Testis (tissue), 2 donors: ENCODE results near the gene BEGAIN.

Experiments
- POLR2A ChIP-seq: fragments of 450-650 bp; IDR thresholded peaks from one replicate; pipeline ENCODE4 v1.6.1; 2017; ENCODE audit warnings: antibody characterized with exemption, mild to moderate bottlenecking, moderate library complexity
- TF ChIP-seq, protein P1 (sequence below), 3 experiments: fragments of 450-650 bp in 2 of 3; fragments of 200-600 bp in 1 of 3; sonication (generic) in 1 of 3; IDR thresholded peaks; one replicate each; pipeline ENCODE4 v1.5.1; 2016 to 2019; ENCODE audit warnings: antibody characterized with exemption in 3 of 3, mild to moderate bottlenecking in 2 of 3, moderate library complexity in 1 of 3

DNA sequence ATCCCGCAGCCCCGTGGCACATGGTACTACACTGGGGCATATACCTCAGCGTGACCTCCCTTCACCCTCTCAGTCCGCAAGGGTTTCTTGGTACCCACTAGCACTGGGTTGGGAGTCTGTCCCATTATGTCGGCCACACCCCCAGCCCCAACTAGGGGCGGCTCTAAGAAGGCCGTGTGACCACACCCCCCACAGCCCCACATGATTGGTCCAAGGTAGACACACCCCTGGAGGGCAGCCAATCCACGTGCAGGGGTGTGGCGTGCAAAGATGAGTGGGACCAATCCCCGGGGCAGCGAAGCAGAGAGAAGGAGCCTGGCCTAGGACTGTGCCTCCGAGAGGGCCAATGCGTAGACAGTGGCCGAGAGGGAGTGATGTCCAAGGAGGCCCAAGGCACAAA is 34.6 kb upstream of the BEGAIN start:
- TF ChIP-seq, protein P1, sequence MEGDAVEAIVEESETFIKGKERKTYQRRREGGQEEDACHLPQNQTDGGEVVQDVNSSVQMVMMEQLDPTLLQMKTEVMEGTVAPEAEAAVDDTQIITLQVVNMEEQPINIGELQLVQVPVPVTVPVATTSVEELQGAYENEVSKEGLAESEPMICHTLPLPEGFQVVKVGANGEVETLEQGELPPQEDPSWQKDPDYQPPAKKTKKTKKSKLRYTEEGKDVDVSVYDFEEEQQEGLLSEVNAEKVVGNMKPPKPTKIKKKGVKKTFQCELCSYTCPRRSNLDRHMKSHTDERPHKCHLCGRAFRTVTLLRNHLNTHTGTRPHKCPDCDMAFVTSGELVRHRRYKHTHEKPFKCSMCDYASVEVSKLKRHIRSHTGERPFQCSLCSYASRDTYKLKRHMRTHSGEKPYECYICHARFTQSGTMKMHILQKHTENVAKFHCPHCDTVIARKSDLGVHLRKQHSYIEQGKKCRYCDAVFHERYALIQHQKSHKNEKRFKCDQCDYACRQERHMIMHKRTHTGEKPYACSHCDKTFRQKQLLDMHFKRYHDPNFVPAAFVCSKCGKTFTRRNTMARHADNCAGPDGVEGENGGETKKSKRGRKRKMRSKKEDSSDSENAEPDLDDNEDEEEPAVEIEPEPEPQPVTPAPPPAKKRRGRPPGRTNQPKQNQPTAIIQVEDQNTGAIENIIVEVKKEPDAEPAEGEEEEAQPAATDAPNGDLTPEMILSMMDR (IDR thresholded peaks at IDR 0.05), result no peak
- TF ChIP-seq POLR2A, result no peak
